HG02623 (cell line): ENCODE measurements around the gene GJC1.

Experiments used
- ATAC-seq: cut with Tn5 transposase; IDR thresholded peaks from one replicate; pipeline ENCODE4 v1.9.1; 2021; ENCODE audit warnings: moderate library complexity; ENCODE audit not compliant: unreplicated experiment

Gene GJC1

GRCh38 chr17:44829523-44830358 lies at the start of gene GJC1:
TSS of gene GJC1 (minus strand) at chr17:44830287. CDS start at chr17:44805817, 24,470 bp downstream.
- ATAC-seq: no peak

GRCh38 chr17:44879376-44879775 lies 49.3 kb upstream of the GJC1 start:
- ATAC-seq: no peak

- ATAC-seq: no peak
Measured at GRCh38 chr17:44878627-44879221, 48.6 kb upstream of the GJC1 start.

GRCh38 chr17:44877121-44877520 lies 47.0 kb upstream of the GJC1 start:
- ATAC-seq: no peak

GRCh38 chr17:44875761-44876160 lies 45.7 kb upstream of the GJC1 start:
- ATAC-seq: no peak

GRCh38 chr17:44872131-44872768 lies 42.2 kb upstream of the GJC1 start:
- no peak for ATAC-seq

GRCh38 chr17:44871556-44871955 lies 41.5 kb upstream of the GJC1 start:
- no peak for ATAC-seq

- ATAC-seq: no peak
Measured at GRCh38 chr17:44867841-44868240, 37.8 kb upstream of the GJC1 start.

GRCh38 chr17:44865931-44866330 lies 35.8 kb upstream of the GJC1 start:
- ATAC-seq: no peak

GRCh38 chr17:44865231-44865660 lies 35.2 kb upstream of the GJC1 start:
- ATAC-seq: no peak

GRCh38 chr17:44864831-44865230 lies 34.7 kb upstream of the GJC1 start:
- no peak for ATAC-seq

- ATAC-seq: no peak
Measured at GRCh38 chr17:44863061-44863918, 33.2 kb upstream of the GJC1 start.

- ATAC-seq: no peak
Measured at GRCh38 chr17:44862278-44862914, 32.3 kb upstream of the GJC1 start.

GRCh38 chr17:44859701-44860100 lies 29.6 kb upstream of the GJC1 start:
- no peak for ATAC-seq

- no peak for ATAC-seq
Measured at GRCh38 chr17:44854192-44854591, 24.1 kb upstream of the GJC1 start.

GRCh38 chr17:44850612-44851011 lies 20.5 kb upstream of the GJC1 start:
- no peak for ATAC-seq

- no peak for ATAC-seq
Measured at GRCh38 chr17:44850025-44850424, 19.9 kb upstream of the GJC1 start.

GRCh38 chr17:44848961-44849489 lies 18.9 kb upstream of the GJC1 start:
- no peak for ATAC-seq

GRCh38 chr17:44848257-44848795 lies 18.2 kb upstream of the GJC1 start:
- ATAC-seq: no peak

- no peak for ATAC-seq
Measured at GRCh38 chr17:44847586-44847985, 17.5 kb upstream of the GJC1 start, which contains the start of gene HIGD1B. TSS of gene HIGD1B (plus strand) at chr17:44847883. CDS start at chr17:44848153, 270 bp downstream.
